GM18505 (cell line): ENCODE results near the gene LYZ.

Experiments
- ATAC-seq: cut with Tn5 transposase; IDR thresholded peaks from one replicate; pipeline ENCODE4 v1.9.1; 2021; ENCODE audit not compliant: unreplicated experiment
- POLR2A ChIP-seq: IDR thresholded peaks from 4 replicates; pipeline ENCODE4 v1.6.1; 2011; ENCODE audit warnings: borderline replicate concordance; ENCODE audit not compliant: insufficient read depth, insufficient read length; ENCODE audit errors: extremely low read depth

Gene LYZ

DNA sequence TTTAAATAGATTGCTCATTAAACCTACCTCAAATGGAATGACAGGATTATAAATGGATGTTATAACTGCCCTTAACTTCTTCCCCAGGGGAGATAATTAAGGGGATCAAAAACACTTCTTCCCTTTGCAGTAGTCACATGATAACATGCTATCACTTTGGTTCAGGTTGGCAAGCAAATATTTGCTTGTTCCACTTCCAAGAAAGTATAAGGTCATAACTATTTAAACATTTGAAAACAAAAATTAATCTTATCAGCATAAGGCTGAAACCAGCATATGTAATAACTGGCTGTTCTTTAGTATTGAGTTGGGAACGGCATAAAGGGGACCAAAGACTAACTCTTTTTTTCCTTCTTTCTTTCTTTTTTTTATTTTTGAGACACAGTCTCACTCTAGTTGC, 2.4 kb upstream of the LYZ start:
- no peak for ATAC-seq
- TF ChIP-seq POLR2A = no peak

DNA sequence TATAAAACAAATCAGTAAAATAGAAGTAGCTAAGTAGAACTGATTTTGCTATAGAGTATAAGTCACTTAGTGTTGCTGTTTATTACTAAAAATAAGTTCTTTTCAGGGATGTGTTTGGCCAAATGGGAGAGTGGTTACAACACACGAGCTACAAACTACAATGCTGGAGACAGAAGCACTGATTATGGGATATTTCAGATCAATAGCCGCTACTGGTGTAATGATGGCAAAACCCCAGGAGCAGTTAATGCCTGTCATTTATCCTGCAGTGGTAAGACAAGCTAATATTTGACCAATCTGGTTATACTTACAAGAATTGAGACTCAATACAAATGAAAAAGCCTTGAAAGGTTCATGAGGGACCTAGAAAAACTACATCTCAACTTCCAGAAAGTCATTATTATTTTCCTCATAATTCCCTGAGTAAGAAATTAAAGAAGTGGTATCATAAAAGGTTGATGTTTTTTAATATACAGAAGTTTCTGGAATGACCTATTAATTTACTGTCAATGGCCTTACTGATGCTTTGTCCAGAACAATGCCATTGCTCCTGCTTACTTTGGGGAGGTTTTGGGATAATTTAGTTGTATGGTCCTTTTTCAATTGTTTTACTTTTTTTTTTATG, 1.9 kb downstream of the LYZ start:
- no peak for TF ChIP-seq POLR2A
- ATAC-seq = no peak

DNA sequence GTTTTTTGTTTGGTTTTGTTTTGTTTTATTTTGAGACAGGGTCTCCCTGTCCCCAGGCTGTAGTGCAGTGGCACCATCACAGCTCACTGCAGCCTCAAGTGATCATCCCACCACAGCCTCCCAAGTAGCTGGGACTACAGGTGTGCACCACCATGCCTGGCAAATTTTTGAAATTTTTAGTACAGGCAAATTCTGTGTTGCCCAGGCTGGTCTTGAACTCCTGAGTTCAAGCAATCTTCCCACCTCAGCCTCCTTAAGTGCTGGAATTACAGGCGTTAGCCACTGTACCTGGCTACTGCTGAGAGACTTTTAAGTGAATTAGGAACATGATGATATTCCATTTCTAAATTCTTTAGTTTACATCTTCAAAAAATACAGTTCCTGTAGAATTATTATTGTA, 2.6 kb downstream of the LYZ start:
- ATAC-seq = no peak
- no peak for TF ChIP-seq POLR2A

DNA sequence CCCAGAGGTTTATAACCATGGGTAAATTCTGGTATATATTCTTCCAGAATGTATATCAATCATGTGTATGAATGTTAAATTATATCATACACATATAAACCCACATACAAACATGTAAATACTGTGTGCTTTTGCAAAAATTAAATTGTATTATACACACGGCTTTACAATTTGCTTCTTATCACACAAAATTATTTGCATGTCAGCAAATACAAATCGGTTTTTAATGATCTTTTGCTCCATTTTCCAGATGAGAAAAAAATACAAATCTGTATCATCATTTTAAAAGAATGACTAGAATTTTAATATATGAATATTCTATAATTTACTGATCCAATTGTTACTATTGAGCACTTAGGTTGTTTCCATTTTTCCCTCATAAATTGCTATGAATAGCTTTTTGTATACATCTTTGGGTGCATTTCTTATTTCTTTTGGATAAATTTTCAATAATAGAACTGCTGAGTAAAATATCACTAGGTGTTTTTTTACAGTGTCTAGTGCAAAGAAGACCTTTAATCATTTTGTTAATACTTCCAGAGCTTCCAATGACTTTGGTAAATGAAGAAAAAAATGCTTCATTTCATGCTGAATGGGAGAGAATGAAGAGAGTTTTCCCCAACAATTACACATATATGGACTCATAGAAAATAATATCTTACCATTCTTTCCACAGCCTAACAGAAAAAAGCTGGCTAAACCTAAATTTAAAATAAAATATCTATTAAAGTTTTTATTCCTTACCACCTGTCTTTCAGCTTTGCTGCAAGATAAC, 3.5 kb downstream of the LYZ start:
- TF ChIP-seq POLR2A = no peak
- no peak for ATAC-seq

DNA sequence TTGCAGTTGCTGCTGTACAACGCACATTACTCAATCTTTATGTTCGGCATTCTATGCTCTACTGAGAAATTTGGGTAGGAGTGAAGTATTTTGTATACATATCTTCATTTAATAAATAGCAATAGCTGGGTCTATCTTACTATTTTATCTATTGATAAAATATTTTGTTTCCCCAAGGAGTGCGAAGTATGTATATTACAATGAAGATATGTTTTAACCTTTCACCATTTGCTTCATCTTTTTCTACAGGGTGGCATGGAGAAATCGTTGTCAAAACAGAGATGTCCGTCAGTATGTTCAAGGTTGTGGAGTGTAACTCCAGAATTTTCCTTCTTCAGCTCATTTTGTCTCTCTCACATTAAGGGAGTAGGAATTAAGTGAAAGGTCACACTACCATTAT, 4.7 kb downstream of the LYZ start:
- no peak for ATAC-seq
- no peak for TF ChIP-seq POLR2A

DNA sequence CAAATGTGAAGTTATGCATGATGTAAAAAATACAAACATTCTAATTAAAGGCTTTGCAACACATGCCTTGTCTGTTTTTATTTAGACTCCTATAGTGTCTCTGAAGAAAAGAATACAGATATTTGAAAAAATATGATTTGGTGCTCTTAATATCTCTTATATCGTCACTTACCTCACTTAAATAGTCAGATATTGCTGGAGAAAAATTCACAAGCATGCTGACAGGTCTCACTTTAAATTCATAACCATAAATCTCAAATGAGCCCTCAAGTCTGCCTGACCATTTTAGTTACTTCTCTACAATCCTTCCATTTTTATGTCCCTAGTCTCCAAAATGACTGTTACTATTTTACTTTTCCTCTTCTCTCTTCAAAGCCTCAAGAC, 6.0 kb downstream of the LYZ start:
- no peak for ATAC-seq
- TF ChIP-seq POLR2A = no peak

DNA sequence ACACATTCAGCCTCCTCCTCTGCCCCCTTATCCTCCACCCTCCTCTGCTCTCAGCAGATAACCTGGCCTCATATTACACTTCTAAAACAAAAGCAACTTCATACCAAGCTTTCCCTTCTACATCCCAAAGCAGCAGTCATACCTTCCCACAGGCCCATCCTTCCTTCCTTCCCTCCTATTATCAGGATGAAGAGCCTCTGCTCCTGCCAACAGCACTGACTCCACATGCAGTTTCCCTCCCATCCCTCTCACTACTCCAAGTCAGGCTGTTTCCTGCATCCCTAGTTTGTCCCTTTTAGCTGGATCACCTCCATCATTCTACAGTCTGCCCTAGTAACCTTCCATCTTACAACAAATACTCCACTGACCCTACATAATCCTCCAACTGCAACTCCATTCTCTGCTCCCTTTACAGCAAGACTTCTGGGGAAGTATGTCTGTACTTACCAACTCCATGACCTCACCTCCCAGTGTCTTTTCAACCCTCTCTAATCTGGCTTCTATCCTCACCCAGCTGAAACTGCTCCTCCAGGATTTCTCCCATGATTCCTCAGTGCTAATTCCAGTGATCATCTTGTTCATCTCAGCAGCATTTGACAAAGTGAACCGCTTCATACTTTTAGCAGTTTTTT, 6.5 kb downstream of the LYZ start:
- ATAC-seq = no peak
- no peak for TF ChIP-seq POLR2A

DNA sequence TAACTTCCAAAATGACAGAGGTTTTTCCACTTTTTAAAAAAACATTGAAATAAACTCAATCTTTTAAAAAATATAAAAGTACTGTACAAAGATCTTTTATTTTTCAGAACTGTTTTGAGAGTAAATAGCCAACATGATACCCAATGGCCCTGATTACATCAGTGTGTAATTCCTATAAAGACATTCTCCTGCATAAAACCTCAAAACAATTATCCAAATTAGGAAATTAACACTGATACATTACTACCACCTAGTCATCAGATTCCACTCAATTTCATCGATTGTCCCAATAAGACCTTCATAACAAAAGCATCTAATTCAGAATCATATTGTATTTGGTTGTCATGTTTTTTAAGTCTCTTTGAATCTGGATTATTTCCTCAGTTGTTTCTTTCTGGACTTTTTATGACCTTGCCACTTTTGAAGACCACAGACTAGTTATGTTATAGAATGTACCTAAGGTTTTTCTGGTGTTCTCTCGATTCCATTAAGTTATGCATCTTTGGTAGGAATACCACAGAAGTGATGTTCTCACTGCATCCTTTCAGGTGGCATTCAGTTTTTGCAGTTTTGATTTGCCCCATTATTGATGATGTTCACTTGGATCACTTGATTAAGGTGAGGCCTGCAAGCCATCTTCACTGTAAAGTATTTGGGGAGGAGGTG, 7.3 kb downstream of the LYZ start:
- ATAC-seq = no peak
- TF ChIP-seq POLR2A = no peak

DNA sequence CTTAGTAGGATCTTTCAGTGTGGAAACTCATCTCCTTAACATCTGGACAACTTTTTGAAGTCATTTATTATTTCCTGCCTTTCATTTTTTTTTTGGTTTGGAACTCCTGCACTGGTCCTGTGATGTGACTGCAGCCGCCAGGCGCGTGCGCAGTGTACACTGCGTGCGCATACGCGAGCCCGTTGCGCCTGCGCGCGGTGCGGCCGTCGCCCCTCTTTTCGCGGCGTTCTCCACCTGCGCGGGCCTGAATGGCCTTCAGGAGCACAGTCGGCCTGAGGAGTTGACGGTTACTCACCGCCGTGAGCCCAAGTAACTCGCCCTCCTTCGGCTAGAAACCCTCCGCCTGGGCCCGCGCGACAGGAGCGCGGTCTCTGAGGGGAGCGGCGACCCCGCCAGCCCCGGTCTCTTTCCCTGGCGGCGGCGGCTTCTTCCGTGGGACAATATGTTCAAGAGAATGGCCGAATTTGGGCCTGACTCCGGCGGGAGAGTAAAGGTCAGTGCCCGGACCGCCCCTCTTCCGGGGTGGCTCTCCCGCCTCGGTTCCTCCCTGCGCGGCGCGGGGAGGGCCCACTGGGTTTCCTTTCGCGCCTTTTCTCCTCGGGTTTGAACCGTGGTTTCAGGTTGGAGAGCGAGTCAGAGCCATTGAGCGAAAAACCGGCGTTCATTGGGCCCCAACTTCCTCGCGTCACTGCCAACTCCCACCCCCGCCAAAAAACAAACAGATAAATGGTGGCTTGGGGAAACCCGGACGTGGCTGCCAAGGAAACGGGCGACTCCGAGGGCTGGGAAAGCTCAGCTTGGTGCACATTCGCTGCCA, 11.6 kb downstream of the LYZ start, which contains the start of gene YEATS4:
YEATS4 (plus strand) TSS at position 213 of the 817 bp plus-strand sequence; CDS start at position 443, 230 bp downstream.
- TF ChIP-seq POLR2A = peak; percentile 73
- peak; percentile 81 for ATAC-seq

DNA sequence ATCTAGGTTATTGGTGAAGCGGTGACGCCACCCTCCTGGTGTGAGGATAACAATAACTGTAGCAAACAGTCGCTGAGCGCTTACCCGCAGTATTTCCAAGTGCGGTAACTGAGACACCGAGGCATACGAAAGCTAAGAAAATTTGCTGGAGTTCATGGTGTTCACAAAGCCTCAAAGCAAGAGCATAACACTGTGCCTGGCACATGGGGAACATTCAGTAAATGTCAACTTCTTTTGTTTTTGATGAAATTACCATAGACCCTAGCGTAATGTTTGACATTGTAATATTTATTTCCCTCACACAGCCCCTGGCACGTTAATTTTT, 12.1 kb downstream of the LYZ start:
- ATAC-seq = no peak
- TF ChIP-seq POLR2A = no peak

DNA sequence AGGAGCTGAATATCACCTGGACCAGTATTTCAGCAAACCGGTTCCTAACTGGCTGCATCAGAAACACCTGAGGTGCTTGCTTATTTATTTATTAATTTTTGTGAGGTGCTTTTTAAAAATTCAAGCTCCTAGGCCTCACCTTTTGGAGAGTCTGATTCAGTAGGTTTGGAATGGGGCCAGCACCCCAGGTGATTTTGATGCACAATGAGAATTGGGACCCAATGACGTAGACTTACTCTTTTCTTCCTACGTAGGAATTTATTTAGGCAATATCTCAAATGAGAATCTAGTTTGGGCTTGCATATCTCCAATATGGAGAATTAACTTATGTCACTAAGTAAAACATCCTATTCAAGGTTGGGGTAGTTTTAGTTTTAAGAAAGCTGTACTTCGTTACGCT, 18.6 kb downstream of the LYZ start:
- no peak for ATAC-seq
- no peak for TF ChIP-seq POLR2A

DNA sequence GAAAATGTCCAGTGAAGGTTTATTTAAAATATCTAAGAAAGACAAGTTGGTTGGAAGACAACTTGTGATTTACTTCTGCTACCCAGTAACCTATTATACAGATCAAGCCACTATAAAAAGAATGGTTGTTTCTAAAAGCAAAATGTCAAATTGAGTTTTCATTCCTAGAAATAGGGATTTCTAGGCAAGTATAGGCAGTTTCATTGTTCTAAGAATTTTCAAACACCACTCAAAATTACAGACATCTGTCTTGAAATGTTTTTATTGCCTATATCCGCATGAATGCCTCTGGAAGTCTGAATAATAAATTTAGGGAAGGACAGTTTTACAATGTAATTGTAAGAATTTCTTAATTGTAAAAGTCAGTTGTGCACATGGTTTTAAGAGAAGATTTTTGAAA, 20.0 kb downstream of the LYZ start:
- TF ChIP-seq POLR2A = no peak
- ATAC-seq = no peak

DNA sequence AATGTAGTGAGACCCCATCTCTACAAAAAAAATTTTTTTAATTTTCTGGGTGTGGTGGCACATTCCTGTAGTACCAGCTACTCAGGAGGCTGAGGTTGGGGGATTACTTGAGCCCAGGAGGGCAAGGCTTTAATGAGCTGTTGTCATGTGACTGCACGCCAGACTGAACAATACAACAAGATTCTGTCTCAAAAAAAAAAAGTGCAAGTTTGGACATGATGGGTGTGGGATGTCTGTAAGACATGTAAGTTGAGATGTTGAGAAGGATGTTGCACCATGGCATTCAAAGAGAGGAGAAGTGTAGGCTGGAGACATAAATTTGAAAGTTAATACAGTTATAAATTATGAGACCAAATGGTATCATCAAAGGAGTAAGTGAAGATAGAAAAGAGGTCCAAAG, 34.9 kb downstream of the LYZ start:
- no peak for ATAC-seq
- TF ChIP-seq POLR2A = no peak

DNA sequence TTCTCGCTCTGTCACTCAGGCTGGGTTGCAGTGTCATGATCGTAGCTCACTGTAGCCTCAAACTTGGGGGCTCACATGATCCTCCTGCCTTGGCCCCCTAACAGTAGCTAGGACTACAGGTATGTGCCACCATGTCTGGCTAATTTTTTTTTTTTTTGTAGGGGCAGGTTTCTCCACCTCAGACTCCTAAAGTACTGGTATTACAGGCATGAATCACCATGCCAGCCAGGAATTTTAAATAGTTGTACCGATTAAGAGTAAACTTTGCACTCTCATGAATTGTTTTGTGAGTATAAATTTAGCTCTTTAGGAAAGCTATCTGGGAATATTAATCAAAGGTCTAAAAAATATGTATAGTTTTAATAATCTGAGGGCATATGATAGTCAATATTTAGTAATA, 36.9 kb downstream of the LYZ start:
- TF ChIP-seq POLR2A = no peak
- ATAC-seq = no peak

DNA sequence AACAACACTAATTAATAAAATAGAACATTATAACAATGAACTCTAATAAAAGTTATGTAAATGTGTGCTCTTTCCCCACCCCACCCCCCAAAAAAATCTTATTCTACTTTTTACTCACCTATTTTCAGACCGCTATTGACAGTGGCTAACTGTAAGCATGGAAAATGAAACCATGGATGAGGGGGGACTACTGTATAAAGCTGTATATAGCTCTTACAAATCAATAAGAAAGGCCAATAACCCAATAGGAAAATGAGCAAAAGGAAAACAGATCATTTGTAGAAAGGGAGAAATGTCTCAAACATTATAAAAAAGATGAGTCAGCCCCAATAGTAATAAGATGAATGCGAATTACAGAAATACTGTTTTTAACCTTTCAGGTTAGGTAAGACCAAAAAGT, 38.7 kb downstream of the LYZ start:
- TF ChIP-seq POLR2A = no peak
- no peak for ATAC-seq
